Esophagus muscularis mucosa (tissue), 3 donors: Measurements from ENCODE around the gene ADCY1.

Experiments used
- CTCF ChIP-seq, 3 experiments: fragments of 200-600 bp in 2 of 3; fragments of 450-650 bp in 1 of 3; sonication (generic) in 2 of 3; IDR thresholded peaks; one replicate each; pipeline ENCODE4 v1.5.1; 2017 to 2019; ENCODE audit warnings: antibody characterized with exemption in 3 of 3, mild to moderate bottlenecking in 2 of 3, moderate library complexity in 1 of 3
- POLR2A ChIP-seq: fragments of 450-650 bp; IDR thresholded peaks from one replicate; pipeline ENCODE4 v1.6.1; 2017; ENCODE audit warnings: antibody characterized with exemption, moderate library complexity, mild to moderate bottlenecking, low read depth

GRCh38 chr7:45687721-45688120 is 113.6 kb downstream of the ADCY1 start:
- TF ChIP-seq CTCF (IDR thresholded peaks at IDR 0.05) (no peak), POLR2A (no peak)
